HTERT RPE-1 (cell line): ENCODE results near the gene PCDHA1.
"Not testable (repeated sequence)": the region's sequence is repeated elsewhere in the genome, so short reads cannot be mapped to it uniquely, and the experiment has no call there.

Experiments used
- in situ Hi-C: fragments of 300-500 bp; cut with MboI; formaldehyde crosslinking; loops from 4 replicates; pipeline ENCODE4 v1.14.3; 2020; ENCODE audit warnings: low sequenced_read_pairs

The PCDHA1 gene

DNA sequence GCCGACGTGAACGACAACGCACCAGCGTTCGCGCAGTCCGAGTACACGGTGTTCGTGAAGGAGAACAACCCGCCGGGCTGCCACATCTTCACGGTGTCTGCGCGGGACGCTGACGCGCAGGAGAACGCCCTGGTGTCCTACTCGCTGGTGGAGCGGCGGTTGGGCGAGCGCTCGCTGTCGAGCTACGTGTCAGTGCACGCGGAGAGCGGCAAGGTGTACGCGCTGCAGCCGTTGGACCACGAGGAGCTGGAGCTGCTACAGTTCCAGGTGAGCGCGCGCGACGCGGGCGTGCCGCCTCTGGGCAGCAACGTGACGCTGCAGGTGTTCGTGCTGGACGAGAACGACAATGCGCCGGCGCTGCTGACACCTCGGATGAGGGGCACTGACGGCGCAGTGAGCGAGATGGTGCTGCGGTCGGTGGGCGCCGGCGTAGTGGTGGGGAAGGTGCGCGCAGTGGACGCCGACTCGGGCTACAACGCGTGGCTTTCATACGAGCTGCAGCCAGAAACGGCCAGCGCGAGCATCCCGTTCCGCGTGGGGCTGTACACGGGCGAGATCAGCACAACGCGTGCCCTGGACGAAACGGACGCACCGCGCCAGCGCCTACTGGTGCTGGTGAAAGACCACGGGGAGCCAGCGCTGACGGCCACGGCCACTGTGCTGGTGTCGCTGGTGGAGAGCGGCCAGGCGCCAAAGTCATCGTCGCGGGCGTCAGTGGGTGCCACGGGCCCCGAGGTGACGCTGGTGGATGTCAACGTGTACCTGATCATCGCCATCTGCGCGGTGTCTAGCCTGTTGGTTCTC lies 64.1 kb downstream of the PCDHA1 start:
- in situ Hi-C loops, result not testable (repeated sequence)

DNA sequence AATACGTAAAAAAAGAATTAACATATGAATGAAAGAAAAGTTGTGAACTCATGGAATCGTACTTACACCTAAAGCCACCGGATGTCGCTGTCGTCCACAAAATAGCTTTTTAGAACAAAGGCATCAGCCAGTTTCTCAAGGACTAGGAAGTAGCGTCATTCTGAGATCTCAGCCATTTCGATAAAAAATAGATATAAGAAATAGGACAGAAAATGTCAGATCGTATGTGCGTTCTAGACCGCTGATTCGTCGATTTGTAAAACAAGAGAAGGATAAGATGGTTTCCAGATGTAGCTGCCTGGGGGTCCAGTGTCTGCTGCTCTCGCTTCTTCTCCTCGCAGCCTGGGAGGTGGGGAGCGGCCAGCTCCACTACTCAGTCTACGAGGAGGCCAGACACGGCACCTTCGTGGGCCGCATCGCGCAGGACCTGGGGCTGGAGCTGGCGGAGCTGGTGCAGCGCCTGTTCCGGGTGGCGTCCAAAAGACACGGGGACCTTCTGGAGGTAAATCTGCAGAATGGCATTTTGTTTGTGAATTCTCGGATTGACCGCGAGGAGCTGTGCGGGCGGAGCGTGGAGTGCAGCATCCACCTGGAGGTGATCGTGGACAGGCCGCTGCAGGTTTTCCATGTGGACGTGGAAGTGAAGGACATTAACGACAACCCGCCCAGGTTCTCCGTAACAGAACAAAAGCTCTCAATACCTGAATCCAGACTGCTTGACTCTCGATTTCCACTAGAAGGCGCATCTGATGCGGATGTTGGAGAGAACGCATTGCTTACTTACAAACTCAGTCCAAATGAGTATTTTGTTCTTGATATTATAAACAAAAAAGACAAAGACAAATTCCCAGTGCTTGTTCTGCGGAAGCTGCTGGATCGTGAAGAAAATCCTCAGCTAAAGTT lies 70.1 kb downstream of the PCDHA1 start, which contains the start of gene PCDHA10:
TSS of gene PCDHA10 (plus strand) at position 126 of the 903 bp plus-strand sequence. CDS start at position 278, 152 bp downstream.
- in situ Hi-C loops, result no loop called here

DNA sequence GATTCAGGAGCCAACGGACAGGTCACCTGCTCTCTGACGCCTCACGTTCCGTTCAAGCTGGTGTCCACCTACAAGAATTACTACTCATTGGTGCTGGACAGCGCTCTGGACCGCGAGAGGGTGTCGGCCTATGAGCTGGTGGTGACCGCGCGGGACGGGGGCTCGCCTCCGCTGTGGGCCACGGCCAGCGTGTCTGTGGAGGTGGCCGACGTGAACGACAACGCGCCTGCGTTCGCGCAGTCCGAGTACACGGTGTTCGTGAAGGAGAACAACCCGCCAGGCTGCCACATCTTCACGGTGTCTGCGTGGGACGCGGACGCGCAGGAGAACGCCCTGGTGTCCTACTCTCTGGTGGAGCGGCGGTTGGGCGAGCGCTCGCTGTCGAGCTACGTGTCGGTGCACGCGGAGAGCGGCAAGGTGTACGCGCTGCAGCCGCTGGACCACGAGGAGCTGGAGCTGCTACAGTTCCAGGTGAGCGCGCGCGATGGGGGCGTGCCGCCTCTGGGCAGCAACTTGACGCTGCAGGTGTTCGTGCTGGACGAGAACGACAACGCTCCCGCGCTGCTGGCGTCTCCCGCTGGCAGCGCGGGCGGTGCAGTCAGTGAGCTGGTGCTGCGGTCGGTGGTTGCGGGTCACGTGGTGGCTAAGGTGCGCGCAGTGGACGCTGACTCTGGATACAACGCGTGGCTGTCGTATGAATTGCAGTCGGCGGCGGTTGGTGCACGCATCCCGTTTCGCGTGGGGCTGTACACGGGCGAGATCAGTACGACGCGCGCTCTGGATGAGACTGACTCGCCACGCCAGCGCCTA lies 71.4 kb downstream of the PCDHA1 start:
- in situ Hi-C loops, result no loop called here

GRCh38 chr5:140857987-140858240 lies 72.0 kb downstream of the PCDHA1 start:
- in situ Hi-C loops, result no loop called here

DNA sequence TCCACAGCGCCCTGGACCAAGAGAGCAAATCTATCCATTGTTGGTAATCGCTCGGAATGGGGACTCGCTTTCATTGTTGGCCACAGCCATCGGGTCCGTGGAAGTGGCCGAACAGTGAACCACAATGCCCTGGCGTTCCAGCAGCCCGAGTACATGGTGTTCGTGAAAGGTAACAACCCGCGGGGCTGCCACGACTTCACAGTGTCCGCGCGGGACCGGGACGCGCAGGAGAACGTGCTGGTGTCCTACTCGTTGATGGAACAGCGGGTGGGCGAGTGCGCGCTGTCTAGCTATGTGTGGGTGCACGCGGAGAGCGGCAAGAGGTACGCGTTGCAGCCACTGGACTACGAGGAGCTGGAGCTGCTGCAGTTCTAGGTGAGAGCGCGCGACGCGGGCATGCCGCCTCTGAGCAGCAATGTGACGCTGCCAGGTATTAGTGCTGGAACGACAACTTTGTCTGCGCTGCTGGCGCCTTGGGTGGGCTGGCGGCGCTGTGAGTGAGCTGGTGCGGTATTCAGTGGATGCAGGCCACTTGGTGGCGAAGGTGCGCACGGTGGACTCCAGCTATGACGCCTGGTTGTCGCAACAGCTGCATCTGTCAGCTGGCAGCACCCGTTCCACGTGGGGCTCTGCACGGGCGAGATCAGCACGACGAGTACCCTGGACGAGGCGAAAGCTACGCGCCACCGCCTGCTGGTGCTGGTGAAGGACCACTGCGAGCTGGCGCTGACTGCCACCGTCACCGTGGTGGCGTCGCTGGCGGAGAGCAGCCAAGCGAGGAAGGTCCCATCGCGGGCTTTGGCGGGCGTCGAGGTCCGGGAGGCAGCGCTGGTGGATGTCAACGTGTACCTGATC lies 76.7 kb downstream of the PCDHA1 start:
- in situ Hi-C loops, result no loop called here

DNA sequence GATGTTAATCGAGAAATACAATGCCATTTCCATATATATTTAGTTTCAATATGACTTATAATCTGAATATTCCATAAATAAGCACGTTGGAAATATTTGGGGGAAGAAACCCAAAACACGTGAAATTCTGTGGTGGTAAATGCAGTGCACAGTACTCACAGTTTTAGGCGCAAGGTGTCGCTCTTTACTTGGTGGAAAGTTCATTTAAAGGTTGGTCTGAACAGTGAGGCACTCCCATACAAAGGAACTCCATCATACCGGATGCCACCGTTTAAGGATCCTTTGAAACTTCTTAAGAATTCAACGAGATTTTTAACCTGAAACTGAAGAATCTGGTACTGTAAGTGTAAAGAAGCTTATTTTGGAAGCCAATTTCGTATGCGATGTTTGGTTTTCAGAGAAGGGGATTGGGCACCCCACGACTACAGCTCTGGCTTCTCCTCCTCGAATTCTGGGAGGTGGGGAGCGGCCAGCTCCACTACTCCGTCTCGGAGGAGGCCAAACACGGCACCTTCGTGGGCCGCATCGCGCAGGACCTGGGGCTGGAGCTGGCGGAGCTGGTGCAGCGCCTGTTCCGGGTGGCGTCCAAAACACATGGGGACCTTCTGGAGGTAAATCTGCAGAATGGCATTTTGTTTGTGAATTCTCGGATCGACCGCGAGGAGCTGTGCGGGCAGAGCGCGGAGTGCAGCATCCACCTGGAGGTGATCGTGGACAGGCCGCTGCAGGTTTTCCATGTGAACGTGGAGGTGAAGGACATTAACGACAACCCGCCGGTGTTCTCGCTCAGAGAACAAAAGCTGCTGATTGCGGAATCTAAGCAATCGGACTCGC lies 83.0 kb downstream of the PCDHA1 start, which contains the start of gene PCDHA11:
TSS of gene PCDHA11 (plus strand) at position 237 of the 834 bp plus-strand sequence. CDS start at position 384, 147 bp downstream.
- in situ Hi-C loops, result no loop called here

GRCh38 chr5:140869555-140869886 lies 83.6 kb downstream of the PCDHA1 start:
- in situ Hi-C loops, result no loop called here

- in situ Hi-C loops, result no loop called here
Observed at GRCh38 chr5:140870221-140871201, 84.6 kb downstream of the PCDHA1 start.

DNA sequence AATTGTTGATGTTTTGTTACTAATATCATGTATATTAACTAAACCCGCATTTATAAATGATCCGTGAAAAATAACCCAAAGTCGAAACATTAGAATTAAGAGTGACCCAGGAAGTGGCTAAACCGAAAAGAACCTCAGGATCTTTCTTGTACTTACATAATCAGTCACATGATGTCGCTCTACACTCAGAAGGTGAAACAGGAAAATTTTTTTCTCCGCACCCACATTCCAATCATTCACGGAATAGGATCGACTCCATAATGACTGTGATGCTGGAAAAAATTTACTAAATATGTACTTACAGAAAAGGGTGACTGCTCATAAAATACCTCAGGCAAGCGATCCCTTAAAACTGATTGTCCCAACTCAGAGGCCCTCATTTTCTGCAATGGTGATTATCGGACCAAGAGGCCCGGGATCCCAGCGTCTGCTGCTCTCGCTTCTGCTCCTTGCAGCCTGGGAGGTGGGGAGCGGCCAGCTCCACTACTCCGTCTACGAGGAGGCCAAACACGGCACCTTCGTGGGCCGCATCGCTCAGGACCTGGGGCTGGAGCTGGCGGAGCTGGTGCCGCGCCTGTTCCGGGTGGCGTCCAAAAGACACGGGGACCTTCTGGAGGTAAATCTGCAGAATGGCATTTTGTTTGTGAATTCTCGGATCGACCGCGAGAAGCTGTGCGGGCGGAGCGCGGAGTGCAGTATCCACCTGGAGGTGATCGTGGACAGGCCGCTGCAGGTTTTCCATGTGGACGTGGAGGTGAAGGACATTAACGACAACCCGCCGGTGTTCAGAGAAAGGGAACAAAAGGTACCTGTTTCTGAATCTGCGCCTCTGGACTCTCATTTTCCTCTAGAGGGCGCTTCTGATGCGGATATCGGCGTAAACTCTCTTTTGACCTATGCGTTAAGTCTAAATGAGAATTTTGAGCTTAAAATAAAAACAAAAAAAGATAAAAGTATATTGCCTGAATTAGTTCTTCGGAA lies 89.4 kb downstream of the PCDHA1 start, which contains the start of gene PCDHA12:
TSS of gene PCDHA12 (plus strand) at position 224 of the 981 bp plus-strand sequence. CDS start at position 389, 165 bp downstream.
- in situ Hi-C loops, result no loop called here

DNA sequence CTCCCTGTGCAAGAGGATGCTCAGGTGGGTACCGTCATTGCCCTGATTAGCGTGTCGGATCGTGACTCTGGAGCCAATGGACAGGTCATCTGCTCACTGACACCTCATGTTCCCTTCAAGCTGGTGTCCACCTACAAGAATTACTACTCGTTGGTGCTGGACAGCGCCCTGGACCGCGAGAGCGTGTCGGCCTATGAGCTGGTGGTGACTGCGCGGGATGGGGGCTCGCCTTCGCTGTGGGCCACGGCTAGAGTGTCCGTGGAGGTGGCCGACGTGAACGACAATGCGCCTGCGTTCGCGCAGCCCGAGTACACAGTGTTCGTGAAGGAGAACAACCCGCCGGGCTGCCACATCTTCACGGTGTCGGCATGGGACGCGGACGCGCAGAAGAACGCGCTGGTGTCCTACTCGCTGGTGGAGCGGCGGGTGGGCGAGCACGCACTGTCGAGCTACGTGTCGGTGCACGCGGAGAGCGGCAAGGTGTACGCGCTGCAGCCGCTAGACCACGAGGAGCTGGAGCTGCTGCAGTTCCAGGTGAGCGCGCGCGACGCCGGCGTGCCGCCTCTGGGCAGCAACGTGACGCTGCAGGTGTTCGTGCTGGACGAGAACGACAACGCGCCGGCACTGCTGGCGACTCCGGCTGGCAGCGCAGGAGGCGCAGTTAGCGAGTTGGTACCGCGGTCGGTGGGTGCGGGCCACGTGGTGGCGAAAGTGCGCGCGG lies 90.8 kb downstream of the PCDHA1 start:
- in situ Hi-C loops, result not testable (repeated sequence)

- in situ Hi-C loops, result no loop called here
Observed at GRCh38 chr5:140877262-140877581, 91.3 kb downstream of the PCDHA1 start.

- in situ Hi-C loops, result no loop called here
Observed at GRCh38 chr5:140881889-140882590, 96.1 kb downstream of the PCDHA1 start, which contains the start of gene PCDHA13. PCDHA13 (plus strand) TSS chr5:140882124; CDS start chr5:140882269, 145 bp downstream.

GRCh38 chr5:140882591-140882899 lies 96.6 kb downstream of the PCDHA1 start:
- in situ Hi-C loops, result no loop called here

GRCh38 chr5:140883373-140883772 lies 97.4 kb downstream of the PCDHA1 start:
- in situ Hi-C loops, result no loop called here

- in situ Hi-C loops, result no loop called here
Observed at GRCh38 chr5:140883927-140884697, 98.2 kb downstream of the PCDHA1 start.
